ENCODE results near the gene ZNF100. TPM values are rescaled to one million over a fixed set of nuclear protein-coding genes. Genes with fewer than 3 reads are reported as not detected.
A peak's percentile ranks its signal among the peaks of the same experiment; 100 is the strongest.

ZNF100 gene
- total and polyA plus RNA-seq, 10 donors, result 2.4 to 36.0 (median 19.8) TPM

- 64 to 80% (median 74%) methylated on average over 3 of the region's 3 CpGs for WGBS, 5 donors
Measured at GRCh38 chr19:21688464-21688863, 78.9 kb downstream of the ZNF100 start.

GRCh38 chr19:21680671-21681070 is 86.7 kb downstream of the ZNF100 start:
- no peak for TF ChIP-seq POLR2AphosphoS5 (IDR thresholded peaks at IDR 0.05)
- H3K4me3 ChIP-seq, result no peak overlapping the region
- no peaks in the 10 kb centered on the region for H3K36me3 ChIP-seq
- 27 to 46% (median 44%) methylated on average over 3 of the region's 3 CpGs for WGBS, 5 donors
- no peaks in the 10 kb centered on the region for H3K4me1 ChIP-seq
- H3K27ac ChIP-seq, result no peak overlapping the region
- H3K9me3 ChIP-seq, result peaks cover 0 to 45% (median 11%) of the 10 kb centered on the region in 8 donors
- DNase-seq, result no peak
- H3K27me3 ChIP-seq (replicated peaks in 1 of 7), result no peaks in the 10 kb centered on the region
- intact Hi-C loops (cut with DNase I; ENCODE audit: low total_unique reads), result no loop called here

More at GRCh38 chr19:21688464-21688863, 78.9 kb downstream of the ZNF100 start:
- peaks cover 0 to 15% (median 0%) of the 10 kb centered on the region in 8 donors for H3K9me3 ChIP-seq
- TF ChIP-seq POLR2A (IDR thresholded peaks at IDR 0.05), result no peak
- no peak for TF ChIP-seq POLR2AphosphoS5 (IDR thresholded peaks at IDR 0.05)
- TF ChIP-seq, protein P1, sequence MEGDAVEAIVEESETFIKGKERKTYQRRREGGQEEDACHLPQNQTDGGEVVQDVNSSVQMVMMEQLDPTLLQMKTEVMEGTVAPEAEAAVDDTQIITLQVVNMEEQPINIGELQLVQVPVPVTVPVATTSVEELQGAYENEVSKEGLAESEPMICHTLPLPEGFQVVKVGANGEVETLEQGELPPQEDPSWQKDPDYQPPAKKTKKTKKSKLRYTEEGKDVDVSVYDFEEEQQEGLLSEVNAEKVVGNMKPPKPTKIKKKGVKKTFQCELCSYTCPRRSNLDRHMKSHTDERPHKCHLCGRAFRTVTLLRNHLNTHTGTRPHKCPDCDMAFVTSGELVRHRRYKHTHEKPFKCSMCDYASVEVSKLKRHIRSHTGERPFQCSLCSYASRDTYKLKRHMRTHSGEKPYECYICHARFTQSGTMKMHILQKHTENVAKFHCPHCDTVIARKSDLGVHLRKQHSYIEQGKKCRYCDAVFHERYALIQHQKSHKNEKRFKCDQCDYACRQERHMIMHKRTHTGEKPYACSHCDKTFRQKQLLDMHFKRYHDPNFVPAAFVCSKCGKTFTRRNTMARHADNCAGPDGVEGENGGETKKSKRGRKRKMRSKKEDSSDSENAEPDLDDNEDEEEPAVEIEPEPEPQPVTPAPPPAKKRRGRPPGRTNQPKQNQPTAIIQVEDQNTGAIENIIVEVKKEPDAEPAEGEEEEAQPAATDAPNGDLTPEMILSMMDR (IDR thresholded peaks at IDR 0.05 in 8 of 11, conservative IDR thresholded peaks at IDR 0.05 in 3 of 11), result no peak
- no peak overlapping the region for H3K4me3 ChIP-seq
- no peaks in the 10 kb centered on the region for H3K4me1 ChIP-seq
- no peak overlapping the region for H3K27ac ChIP-seq
- intact Hi-C loops (cut with DNase I; ENCODE audit: low total_unique reads), result no loop called here
- DNase-seq, result no peak
- H3K27me3 ChIP-seq (replicated peaks in 1 of 7), result no peaks in the 10 kb centered on the region
- H3K36me3 ChIP-seq, result no peaks in the 10 kb centered on the region

GRCh38 chr19:21680026-21680425 is 87.4 kb downstream of the ZNF100 start:
- DNase-seq, result no peak
- H3K27me3 ChIP-seq (replicated peaks in 1 of 7), result no peaks in the 10 kb centered on the region
- H3K4me3 ChIP-seq, result no peak overlapping the region
- H3K4me1 ChIP-seq, result no peaks in the 10 kb centered on the region
- TF ChIP-seq POLR2AphosphoS5 (IDR thresholded peaks at IDR 0.05) (no peak), POLR2A (IDR thresholded peaks at IDR 0.05) (no peak)
- TF ChIP-seq, protein P1 (IDR thresholded peaks at IDR 0.05 in 8 of 11, conservative IDR thresholded peaks at IDR 0.05 in 3 of 11), result no peak
- intact Hi-C loops (cut with DNase I; ENCODE audit: low total_unique reads), result no loop called here
- no peaks in the 10 kb centered on the region for H3K36me3 ChIP-seq
- H3K9me3 ChIP-seq, result peaks cover 0 to 45% (median 11%) of the 10 kb centered on the region in 8 donors
- H3K27ac ChIP-seq, result no peak overlapping the region
- 79 to 86% (median 84%) methylated on average over 5 of the region's 5 CpGs for WGBS, 5 donors

DNA sequence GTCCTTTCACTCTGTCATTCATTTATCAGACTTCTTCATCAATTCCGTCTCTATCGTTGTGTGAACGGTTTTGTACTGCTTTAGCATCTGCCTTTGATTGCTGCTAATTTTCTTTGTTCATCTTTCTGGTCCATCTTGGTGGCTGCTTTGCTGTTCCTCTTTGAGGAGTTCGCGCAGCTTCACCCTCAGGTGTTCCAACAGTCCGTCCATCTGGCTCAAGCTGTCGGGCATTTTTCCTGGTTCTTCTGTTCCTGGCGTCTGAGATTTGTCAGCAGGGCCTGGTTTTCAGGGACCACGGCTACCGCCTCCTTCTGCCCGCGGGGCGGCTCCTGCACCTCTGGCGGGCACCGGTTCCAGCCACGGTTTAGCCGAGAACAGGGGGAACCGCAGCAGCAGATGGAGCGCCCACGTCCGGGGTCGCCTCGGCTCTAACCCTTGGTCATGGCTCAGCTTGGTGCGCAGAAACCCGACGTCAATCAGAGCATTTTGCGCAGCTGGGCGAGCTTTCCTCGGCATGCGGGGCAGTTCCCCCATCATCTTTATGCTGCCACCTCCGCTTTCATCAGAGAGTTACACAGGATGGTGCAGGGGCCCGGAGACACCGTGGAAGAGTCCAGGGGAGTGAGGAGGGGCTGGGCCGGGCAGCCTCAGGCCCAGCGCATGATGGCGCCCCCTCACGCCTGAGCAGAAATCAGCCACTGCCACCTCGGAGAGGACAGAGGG is 89.5 kb downstream of the ZNF100 start:
- H3K27me3 ChIP-seq (replicated peaks in 1 of 7), result no peaks in the 10 kb centered on the region
- TF ChIP-seq POLR2A (IDR thresholded peaks at IDR 0.05) (no peak), POLR2AphosphoS5 (IDR thresholded peaks at IDR 0.05) (no peak)
- TF ChIP-seq, protein P1 (IDR thresholded peaks at IDR 0.05 in 8 of 11, conservative IDR thresholded peaks at IDR 0.05 in 3 of 11), result no peak
- H3K9me3 ChIP-seq, result peaks cover 0 to 40% (median 11%) of the 10 kb centered on the region in 8 donors
- intact Hi-C loops (cut with DNase I; ENCODE audit: low total_unique reads), result no loop called here
- no peak for DNase-seq
- H3K36me3 ChIP-seq, result no peaks in the 10 kb centered on the region
- no peak overlapping the region for H3K27ac ChIP-seq
- H3K4me3 ChIP-seq, result peak overlapping the region in 2 of 8 donors; percentile 22 to 39
- WGBS, 5 donors, result 41 to 80% (median 53%) methylated on average over 38 of the region's 38 CpGs
- no peaks in the 10 kb centered on the region for H3K4me1 ChIP-seq

Measured in spleen (tissue), 11 donors.